Kidney tubule cell (primary cell): Measurements from ENCODE around the gene CTAG1B.
"Not testable (repeated sequence)": the region's sequence is repeated elsewhere in the genome, so short reads cannot be mapped to it uniquely, and the experiment has no call there.

Experiments
- DNase-seq: peaks from one replicate; pipeline ENCODE4 v3.0.0-alpha.2; 2018; ENCODE audit warnings: low spot score

CTAG1B gene

GRCh38 chrX:154620767-154621414, 1.8 kb upstream of the CTAG1B start:
- DNase-seq = not testable (repeated sequence)

- not testable (repeated sequence) for DNase-seq
These were observed 5.5 kb downstream of the CTAG1B start for GRCh38 chrX:154613586-154613985.

GRCh38 chrX:154611146-154611545, 7.9 kb downstream of the CTAG1B start:
- not testable (repeated sequence) for DNase-seq

- not testable (repeated sequence) for DNase-seq
These were observed 10.3 kb downstream of the CTAG1B start for GRCh38 chrX:154608823-154609222.

GRCh38 chrX:154607976-154608375, 11.1 kb downstream of the CTAG1B start:
- not testable (repeated sequence) for DNase-seq

- DNase-seq = no peak
These were observed 11.7 kb downstream of the CTAG1B start for GRCh38 chrX:154607370-154607769.

- DNase-seq = no peak
These were observed 13.5 kb downstream of the CTAG1B start for GRCh38 chrX:154605566-154605965.

- DNase-seq = peak; percentile 76
These were observed 15.3 kb downstream of the CTAG1B start for GRCh38 chrX:154603438-154604430.

GRCh38 chrX:154602766-154603437, 16.2 kb downstream of the CTAG1B start:
- no peak for DNase-seq

GRCh38 chrX:154602226-154602625, 16.9 kb downstream of the CTAG1B start:
- DNase-seq = no peak

- no peak for DNase-seq
These were observed 18.2 kb downstream of the CTAG1B start for GRCh38 chrX:154600759-154601374.

- no peak for DNase-seq
These were observed 19.6 kb downstream of the CTAG1B start for GRCh38 chrX:154599531-154599930.

- no peak for DNase-seq
These were observed 20.4 kb downstream of the CTAG1B start for GRCh38 chrX:154598656-154599055.

- no peak for DNase-seq
These were observed 21.9 kb downstream of the CTAG1B start for GRCh38 chrX:154597221-154597620.

- peak; percentile 88 for DNase-seq
These were observed 22.7 kb downstream of the CTAG1B start for GRCh38 chrX:154596290-154596929.

GRCh38 chrX:154595559-154596249, 23.4 kb downstream of the CTAG1B start:
- DNase-seq = no peak

- no peak for DNase-seq
These were observed 24.6 kb downstream of the CTAG1B start for GRCh38 chrX:154594491-154594890.

- DNase-seq = no peak
These were observed 25.9 kb downstream of the CTAG1B start for GRCh38 chrX:154593201-154593600.

GRCh38 chrX:154592505-154592904, 26.6 kb downstream of the CTAG1B start:
- no peak for DNase-seq

GRCh38 chrX:154590415-154590814, 28.7 kb downstream of the CTAG1B start:
- not testable (repeated sequence) for DNase-seq
